Suprapubic skin (tissue), 4 donors: ENCODE measurements around the gene NMRAL1.

Source experiments
- CTCF ChIP-seq, 2 donors: fragments of 200-600 bp in 1 of 2; fragments of 450-650 bp in 1 of 2; sonication (generic) in 1 of 2; IDR thresholded peaks; one replicate each; pipeline ENCODE4 v1.5.1; 2016 to 2019; ENCODE audit warnings: antibody characterized with exemption in 2 of 2, mild to moderate bottlenecking in 1 of 2, moderate library complexity in 1 of 2
- POLR2A ChIP-seq, 2 donors: fragments of 450-650 bp; IDR thresholded peaks; one replicate each; pipeline ENCODE4 v1.6.1; 2017; ENCODE audit warnings: antibody characterized with exemption in 2 of 2, mild to moderate bottlenecking in 2 of 2, moderate library complexity in 2 of 2
- POLR2AphosphoS5 ChIP-seq, 3 donors: sonication (generic); formaldehyde crosslinking; IDR thresholded peaks; one replicate each; pipeline ENCODE4 v1.6.1; 2017; ENCODE audit warnings: antibody characterized with exemption in 3 of 3

- no peak for TF ChIP-seq CTCF (IDR thresholded peaks at IDR 0.05)
- TF ChIP-seq POLR2AphosphoS5 (IDR thresholded peaks at IDR 0.05), result no peak
- no peak for TF ChIP-seq POLR2A (IDR thresholded peaks at IDR 0.05)
These were observed 36.5 kb upstream of the NMRAL1 start for GRCh38 chr16:4510747-4511426.
